IMR-90 (cell line): ENCODE results near the gene ACACB. TPM values are rescaled to one million over a fixed set of nuclear protein-coding genes. Genes with fewer than 3 reads are reported as not detected.

Experiments used
- ATAC-seq: fragments of 200-7000 bp; cut with Tn5 transposase; 2 replicates; pipeline ENCODE4 v1.9.1; 2020; ENCODE audit warnings: low read depth, mild to moderate bottlenecking, moderate library complexity
- BruUV-seq: library from RNA; stranded (reverse); fragments of 400-500 nt; replicated peaks from 2 replicates; lab custom pipeline; 2021; lab: Mats Ljungman, UMichigan
- CTCF ChIA-PET: fragments of 300-600 bp; formaldehyde crosslinking; extraction: SDS; loops from one replicate; lab custom pipeline; 2021; ENCODE audit warnings: antibody characterized with exemption; lab: Yijun Ruan, JAX
- POLR2A ChIA-PET: fragments of 300-600 bp; sonication (Branson Sonifier 250); formaldehyde crosslinking; loops from one replicate; lab custom pipeline; 2022; ENCODE audit warnings: antibody characterized with exemption; ENCODE audit not compliant: unreplicated experiment; lab: Charles Lee
- DNase-seq: peaks from one replicate; pipeline ENCODE4 v3.0.0; 2013
- H2AFZ ChIP-seq: replicated peaks from 2 replicates; pipeline ENCODE3; 2013; ENCODE audit warnings: low read length, mild to moderate bottlenecking; ENCODE audit not compliant: poor library complexity
- H2AK5ac ChIP-seq: 2 replicates; pipeline ENCODE4 v1.6.1; 2013; ENCODE audit warnings: low read depth, low read length, inconsistent platforms
- H2AK9ac ChIP-seq: replicated peaks from 2 replicates; pipeline ENCODE3; 2013; ENCODE audit warnings: mild to moderate bottlenecking, low read depth, low read length, moderate library complexity; ENCODE audit not compliant: poor library complexity
- H2BK120ac ChIP-seq: 2 replicates; pipeline ENCODE4 v1.6.1; 2013; ENCODE audit warnings: low read depth, low read length, inconsistent platforms
- H2BK15ac ChIP-seq: 3 replicates; pipeline ENCODE4 v1.6.1; 2013; ENCODE audit warnings: low read depth, low read length, inconsistent platforms
- H2BK20ac ChIP-seq: 2 replicates; pipeline ENCODE4 v1.6.1; 2013; ENCODE audit warnings: low read depth, mild to moderate bottlenecking, inconsistent platforms, low read length, moderate library complexity
- H2BK5ac ChIP-seq: 2 replicates; pipeline ENCODE4 v1.6.1; 2013; ENCODE audit warnings: mild to moderate bottlenecking, low read depth, low read length, inconsistent platforms; ENCODE audit not compliant: poor library complexity, severe bottlenecking
- H3K14ac ChIP-seq: replicated peaks from 2 replicates; pipeline ENCODE4 v1.6.1; 2013; ENCODE audit warnings: low read depth, low read length, inconsistent platforms
- H3K18ac ChIP-seq: 2 replicates; pipeline ENCODE4 v1.6.1; 2013; ENCODE audit warnings: low read depth, low read length, control low read depth
- H3K23ac ChIP-seq: 2 replicates; pipeline ENCODE4 v1.6.1; 2013; ENCODE audit warnings: low read depth, low read length, inconsistent platforms
- H3K27ac ChIP-seq: 2 replicates; pipeline ENCODE4 v1.5.1; 2013; ENCODE audit warnings: mild to moderate bottlenecking, control low read depth, low read length; ENCODE audit not compliant: insufficient read depth
- H3K27me3 ChIP-seq: 2 replicates; pipeline ENCODE4 v1.6.1; 2013; ENCODE audit warnings: low read length; ENCODE audit not compliant: control insufficient read depth, insufficient read depth
- H3K36me3 ChIP-seq: 2 replicates; pipeline ENCODE4 v1.6.1; 2013; ENCODE audit warnings: low read length, mixed read lengths; ENCODE audit not compliant: control insufficient read depth, insufficient read depth
- H3K4ac ChIP-seq: 2 replicates; pipeline ENCODE4 v1.6.1; 2013; ENCODE audit warnings: low read depth, low read length, inconsistent platforms
- H3K4me1 ChIP-seq: 2 replicates; pipeline ENCODE4 v1.6.1; 2013; ENCODE audit warnings: low read length, mixed read lengths; ENCODE audit not compliant: control insufficient read depth, insufficient read depth
- H3K4me2 ChIP-seq: 2 replicates; pipeline ENCODE4 v1.6.1; 2013; ENCODE audit warnings: low read depth, mild to moderate bottlenecking, control low read depth, low read length, moderate library complexity
- H3K4me3 ChIP-seq: 2 replicates; pipeline ENCODE4 v1.5.1; 2013; ENCODE audit warnings: low read depth, mild to moderate bottlenecking, control low read depth, low read length, moderate library complexity; ENCODE audit not compliant: insufficient read depth
- H3K56ac ChIP-seq: 2 replicates; pipeline ENCODE4 v1.6.1; 2013; ENCODE audit warnings: low read length, inconsistent platforms; ENCODE audit not compliant: insufficient read depth; ENCODE audit errors: extremely low read depth
- H3K79me1 ChIP-seq, 2 experiments: 2 replicates each; pipeline ENCODE4 v1.6.1; 2013; ENCODE audit warnings: low read length in 2 of 2, inconsistent platforms in 1 of 2, low read depth in 1 of 2
- H3K9ac ChIP-seq: 2 replicates; pipeline ENCODE4 v1.6.1; 2013; ENCODE audit warnings: low read depth, low read length, control low read depth
- H3K9me1 ChIP-seq: 2 replicates; pipeline ENCODE4 v1.6.1; 2013; ENCODE audit warnings: low read length, inconsistent platforms; ENCODE audit not compliant: insufficient read depth
- H3K9me3 ChIP-seq: 2 replicates; pipeline ENCODE4 v1.6.1; 2013; ENCODE audit warnings: low read length; ENCODE audit not compliant: control insufficient read depth, insufficient read depth
- H4K20me1 ChIP-seq: 2 replicates; pipeline ENCODE4 v1.6.1; 2013; ENCODE audit warnings: low read length, inconsistent platforms; ENCODE audit not compliant: insufficient read depth
- H4K5ac ChIP-seq: 2 replicates; pipeline ENCODE4 v1.6.1; 2013; ENCODE audit warnings: mild to moderate bottlenecking, low read depth, low read length, control low read depth
- H4K8ac ChIP-seq, 2 experiments: 2 replicates each; pipeline ENCODE4 v1.6.1; 2013; ENCODE audit warnings: low read depth in 2 of 2, low read length in 2 of 2, control low read depth in 1 of 2, inconsistent platforms in 1 of 2
- H4K91ac ChIP-seq: 2 replicates; pipeline ENCODE4 v1.6.1; 2013; ENCODE audit warnings: low read depth, low read length, inconsistent platforms; ENCODE audit not compliant: insufficient read depth
- BHLHE40 ChIP-seq: fragments of 150-350 bp; IDR thresholded peaks from 2 replicates; pipeline ENCODE4 v1.6.1; 2016; ENCODE audit warnings: mild to moderate bottlenecking, low read depth, low read length
- CEBPB ChIP-seq: IDR thresholded peaks from 2 replicates; pipeline ENCODE4 v1.6.1; 2012; ENCODE audit warnings: low read depth, low read length, improper control_type of control experiment
- CHD1 ChIP-seq: IDR thresholded peaks from 2 replicates; pipeline ENCODE4 v1.6.1; 2012; ENCODE audit warnings: low read depth, low read length, improper control_type of control experiment
- FOS ChIP-seq: fragments of 150-350 bp; IDR thresholded peaks from 2 replicates; pipeline ENCODE4 v1.6.1; 2016; ENCODE audit warnings: low read depth, low read length
- MAFK ChIP-seq: IDR thresholded peaks from 2 replicates; pipeline ENCODE4 v1.6.1; 2012; ENCODE audit warnings: low read depth, low read length, improper control_type of control experiment
- MAZ ChIP-seq: IDR thresholded peaks from 2 replicates; pipeline ENCODE4 v1.6.1; 2012; ENCODE audit warnings: low read depth, mild to moderate bottlenecking, low read length, improper control_type of control experiment, moderate library complexity, borderline replicate concordance
- MXI1 ChIP-seq: IDR thresholded peaks from 2 replicates; pipeline ENCODE4 v1.6.1; 2012; ENCODE audit warnings: low read depth, mild to moderate bottlenecking, low read length, moderate library complexity, borderline replicate concordance
- NFE2L2 ChIP-seq: fragments of 150-350 bp; IDR thresholded peaks from 2 replicates; pipeline ENCODE4 v1.6.1; 2016; ENCODE audit warnings: low read depth, mild to moderate bottlenecking, low read length
- POLR2A ChIP-seq: IDR thresholded peaks from 2 replicates; pipeline ENCODE4 v1.6.1; 2012; ENCODE audit warnings: mild to moderate bottlenecking, low read depth, low read length
- RAD21 ChIP-seq: IDR thresholded peaks from 2 replicates; pipeline ENCODE4 v1.6.1; 2012; ENCODE audit warnings: low read length, improper control_type of control experiment
- RFX5 ChIP-seq: IDR thresholded peaks from 2 replicates; pipeline ENCODE4 v1.8.0; 2012; ENCODE audit warnings: low read depth, mild to moderate bottlenecking, low read length, moderate library complexity
- SMC3 ChIP-seq: fragments of 150-350 bp; IDR thresholded peaks from 2 replicates; pipeline ENCODE4 v1.6.1; 2016; ENCODE audit warnings: low read depth, mild to moderate bottlenecking, antibody characterized with exemption, low read length, moderate library complexity
- WGBS, 2 experiments: methylation state at CpG; one replicate each; pipeline versions ENCODE4 v1.1.5 to v1.1.7; 2013; ENCODE audit warnings: missing lambda C conversion rate in 2 of 2; ENCODE audit not compliant: insufficient read length in 1 of 2; ENCODE audit errors: extremely low coverage in 2 of 2; 5-methylcytosine and 5-hydroxymethylcytosine counted together
- dilution Hi-C: fragments of 300-500 bp; cut with HindIII; formaldehyde crosslinking; loops from one replicate; pipeline ENCODE4 v1.14.3; 2018; ENCODE audit warnings: low sequenced_read_pairs; ENCODE audit not compliant: unreplicated experiment
- in situ Hi-C: fragments of 300-500 bp; cut with MboI; formaldehyde crosslinking; loops from 3 replicates; pipeline ENCODE4 v1.14.3; 2019; ENCODE audit warnings: low sequenced_read_pairs, inconsistent platforms, mixed read lengths
- intact Hi-C: fragments of 100-400 bp; cut with micrococcal nuclease; formaldehyde crosslinking; loops from 2 replicates; pipeline ENCODE4 v1.10.0; 2022
- polyA plus RNA-seq, 3 experiments: library from polyadenylated mRNA; depleted of rRNA; stranded (reverse); fragments of >200 nt; gene quantifications; 2 replicates each; pipeline ENCODE4 v1.2.3, GENCODE V29; 2012; ENCODE audit warnings: low replicate concordance in 1 of 3
- total RNA-seq: library from RNA; depleted of rRNA; stranded (reverse); fragments of >200 nt; gene quantifications from 2 replicates; pipeline ENCODE4 v1.2.3, GENCODE V29; 2012
- TF ChIP-seq, protein P1 (sequence below): fragments of 150-350 bp; IDR thresholded peaks from 2 replicates; pipeline ENCODE4 v1.6.1; 2017; ENCODE audit warnings: mild to moderate bottlenecking, antibody characterized with exemption, low read length, low read depth
- TF ChIP-seq, protein P2 (sequence below): fragments of 150-350 bp; IDR thresholded peaks from 2 replicates; pipeline ENCODE4 v1.6.1; 2016; ENCODE audit warnings: low read depth, mild to moderate bottlenecking, low read length, moderate library complexity, borderline replicate concordance
- TF ChIP-seq, protein P3 (sequence below): conservative IDR thresholded peaks from 2 replicates; pipeline ENCODE4 v1.5.1; 2012; ENCODE audit warnings: mild to moderate bottlenecking, low read depth, low read length, improper control_type of control experiment

ACACB gene
- total and polyA plus RNA-seq, 2 of the 4 experiments (the other 2 are of a cell fraction): 2.0 to 2.1 TPM

DNA sequence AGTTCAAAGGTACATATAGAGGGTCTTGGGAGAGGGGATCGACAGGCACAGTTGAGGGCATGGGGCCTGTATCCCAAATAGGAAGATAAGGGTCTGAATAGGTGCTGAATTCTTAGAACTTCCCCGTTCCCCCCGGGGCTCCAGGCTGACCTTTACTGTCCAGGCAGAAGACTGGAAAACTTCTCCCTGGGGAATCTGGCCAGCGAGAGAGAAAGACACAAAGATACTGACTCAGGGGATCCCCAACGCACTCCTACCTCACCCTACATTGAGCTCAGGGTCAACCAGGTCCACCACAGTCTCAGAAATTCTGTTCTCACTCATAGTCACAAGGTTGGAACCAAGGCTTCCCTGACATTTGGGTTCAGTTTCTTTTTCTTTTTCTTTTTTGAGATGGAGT, 46.2 kb downstream of the ACACB start:
- no peak for DNase-seq
- H3K27ac ChIP-seq: no peak overlapping the region
- in situ Hi-C loops: no loop called here
- no peak for ATAC-seq
- POLR2A ChIA-PET: no interaction called here
- no peak overlapping the region for H3K14ac ChIP-seq
- H3K27me3 ChIP-seq: no peaks in the 10 kb centered on the region
- no peak overlapping the region for H3K9ac ChIP-seq
- no peaks in the 10 kb centered on the region for H4K20me1 ChIP-seq
- H3K18ac ChIP-seq: no peak overlapping the region
- BruUV-seq: no TSS peak
- no peak overlapping the region for H2BK120ac ChIP-seq
- H4K5ac ChIP-seq: no peak overlapping the region
- H2AFZ ChIP-seq: no peak overlapping the region
- H3K23ac ChIP-seq: no peak overlapping the region
- no peak overlapping the region for H3K4ac ChIP-seq
- intact Hi-C loops: no loop called here
- H3K79me1 ChIP-seq: no peaks in the 10 kb centered on the region
- no peak overlapping the region for H3K4me2 ChIP-seq
- peaks cover under 1% of the 10 kb centered on the region; the same call in 1 of the 2 replicates for H3K9me1 ChIP-seq
- no peak overlapping the region for H2AK5ac ChIP-seq
- dilution Hi-C loops: no loop called here
- CTCF ChIA-PET: no interaction called here
- no peaks in the 10 kb centered on the region for H3K4me1 ChIP-seq
- TF ChIP-seq MXI1: no peak
- TF ChIP-seq MAFK: no peak
- TF ChIP-seq RAD21: no peak
- TF ChIP-seq, protein P1, sequence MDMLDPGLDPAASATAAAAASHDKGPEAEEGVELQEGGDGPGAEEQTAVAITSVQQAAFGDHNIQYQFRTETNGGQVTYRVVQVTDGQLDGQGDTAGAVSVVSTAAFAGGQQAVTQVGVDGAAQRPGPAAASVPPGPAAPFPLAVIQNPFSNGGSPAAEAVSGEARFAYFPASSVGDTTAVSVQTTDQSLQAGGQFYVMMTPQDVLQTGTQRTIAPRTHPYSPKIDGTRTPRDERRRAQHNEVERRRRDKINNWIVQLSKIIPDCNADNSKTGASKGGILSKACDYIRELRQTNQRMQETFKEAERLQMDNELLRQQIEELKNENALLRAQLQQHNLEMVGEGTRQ: no peak
- TF ChIP-seq RFX5: no peak
- no peak for TF ChIP-seq SMC3
- no peak for TF ChIP-seq MAZ
- TF ChIP-seq NFE2L2: no peak
- no peak for TF ChIP-seq CHD1
- TF ChIP-seq, protein P2, sequence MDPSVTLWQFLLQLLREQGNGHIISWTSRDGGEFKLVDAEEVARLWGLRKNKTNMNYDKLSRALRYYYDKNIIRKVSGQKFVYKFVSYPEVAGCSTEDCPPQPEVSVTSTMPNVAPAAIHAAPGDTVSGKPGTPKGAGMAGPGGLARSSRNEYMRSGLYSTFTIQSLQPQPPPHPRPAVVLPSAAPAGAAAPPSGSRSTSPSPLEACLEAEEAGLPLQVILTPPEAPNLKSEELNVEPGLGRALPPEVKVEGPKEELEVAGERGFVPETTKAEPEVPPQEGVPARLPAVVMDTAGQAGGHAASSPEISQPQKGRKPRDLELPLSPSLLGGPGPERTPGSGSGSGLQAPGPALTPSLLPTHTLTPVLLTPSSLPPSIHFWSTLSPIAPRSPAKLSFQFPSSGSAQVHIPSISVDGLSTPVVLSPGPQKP: no peak
- no peak for TF ChIP-seq CEBPB
- no peak for TF ChIP-seq BHLHE40
- TF ChIP-seq FOS: no peak
- TF ChIP-seq, protein P3, sequence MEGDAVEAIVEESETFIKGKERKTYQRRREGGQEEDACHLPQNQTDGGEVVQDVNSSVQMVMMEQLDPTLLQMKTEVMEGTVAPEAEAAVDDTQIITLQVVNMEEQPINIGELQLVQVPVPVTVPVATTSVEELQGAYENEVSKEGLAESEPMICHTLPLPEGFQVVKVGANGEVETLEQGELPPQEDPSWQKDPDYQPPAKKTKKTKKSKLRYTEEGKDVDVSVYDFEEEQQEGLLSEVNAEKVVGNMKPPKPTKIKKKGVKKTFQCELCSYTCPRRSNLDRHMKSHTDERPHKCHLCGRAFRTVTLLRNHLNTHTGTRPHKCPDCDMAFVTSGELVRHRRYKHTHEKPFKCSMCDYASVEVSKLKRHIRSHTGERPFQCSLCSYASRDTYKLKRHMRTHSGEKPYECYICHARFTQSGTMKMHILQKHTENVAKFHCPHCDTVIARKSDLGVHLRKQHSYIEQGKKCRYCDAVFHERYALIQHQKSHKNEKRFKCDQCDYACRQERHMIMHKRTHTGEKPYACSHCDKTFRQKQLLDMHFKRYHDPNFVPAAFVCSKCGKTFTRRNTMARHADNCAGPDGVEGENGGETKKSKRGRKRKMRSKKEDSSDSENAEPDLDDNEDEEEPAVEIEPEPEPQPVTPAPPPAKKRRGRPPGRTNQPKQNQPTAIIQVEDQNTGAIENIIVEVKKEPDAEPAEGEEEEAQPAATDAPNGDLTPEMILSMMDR: no peak
- TF ChIP-seq POLR2A: no peak
- no peak overlapping the region for H2BK15ac ChIP-seq
- H2AK9ac ChIP-seq: no peak overlapping the region
- no peak overlapping the region for H3K56ac ChIP-seq
- H3K4me3 ChIP-seq: no peak overlapping the region
- H2BK5ac ChIP-seq: no peak overlapping the region
- H2BK20ac ChIP-seq: no peak overlapping the region
- H4K8ac ChIP-seq: no peak overlapping the region
- no peaks in the 10 kb centered on the region for H3K36me3 ChIP-seq
- 87% methylated on average over 3 of the region's 5 CpGs; no CpG with 5 or more reads in 1 of the 2 experiments for WGBS, 2 experiments
- no peak overlapping the region for H4K91ac ChIP-seq
- H3K9me3 ChIP-seq: no peaks in the 10 kb centered on the region
